Erythroblast (primary cell): Measurements from ENCODE around the gene SALL3.

Experiments
- GATA1 ChIP-seq: IDR thresholded peaks from 2 replicates; pipeline ENCODE4 v1.6.1; 2011; ENCODE audit warnings: low read depth, mild to moderate bottlenecking, control low read depth, low read length, moderate library complexity
- POLR2A ChIP-seq: IDR thresholded peaks from 2 replicates; pipeline ENCODE4 v1.6.1; 2011; ENCODE audit warnings: mild to moderate bottlenecking, low read length

GRCh38 chr18:78977637-78978348, 1.8 kb upstream of the SALL3 start:
- TF ChIP-seq POLR2A, result no peak
- TF ChIP-seq GATA1, result no peak
